Measurements from ENCODE around the gene KLHL22. TPM values are rescaled to one million over a fixed set of nuclear protein-coding genes. Genes with fewer than 3 reads are reported as not detected.

The KLHL22 gene
- total and polyA plus RNA-seq, 2 of the 8 experiments (the other 6 are each of a cell fraction or from before 2014, with no cell fraction given) = 9.4 to 16.2 TPM

GRCh38 chr22:20491346-20491745, 4.2 kb downstream of the KLHL22 start:
- POLR2A ChIA-PET (ENCODE audit: partially characterized antibody) = no interaction called here

More at GRCh38 chr22:20491346-20491745, 4.2 kb downstream of the KLHL22 start:
- Histone ChIP-seq H2BK20ac (ENCODE audit: low read length) (no peak overlapping the region), H2AFZ (ENCODE audit: low read length) (no peak overlapping the region), H3K27me3 (replicated peaks in 1 of 4; ENCODE audit: control insufficient read depth in 3 of 4, extremely low read depth in 1 of 4, insufficient read depth in 3 of 4, low read length in 3 of 4) (peaks cover 0 to 12% (median 10%) of the 10 kb centered on the region in 4 experiments; a peak in 5 of 7 replicates), H2BK120ac (replicated peaks; ENCODE audit: low read depth, low read length) (no peak overlapping the region), H2BK15ac (ENCODE audit: low read length) (no peak overlapping the region), H2BK5ac (ENCODE audit: low read depth, low read length) (no peak overlapping the region), H3K23ac (ENCODE audit: insufficient read length) (no peak overlapping the region), H2AK5ac (ENCODE audit: low read depth, low read length) (no peak overlapping the region), H3K4me2 (ENCODE audit: insufficient read depth in 1 of 2, low read depth in 2 of 2, low read length in 2 of 2) (no peak overlapping the region), H3K4me1 (replicated peaks in 1 of 4; ENCODE audit: control insufficient read depth in 3 of 4, insufficient read depth in 4 of 4, low read length in 3 of 4) (peaks cover 0 to 8% (median 3%) of the 10 kb centered on the region in 4 experiments; a peak in 4 of 7 replicates), H3K23me2 (ENCODE audit: low read depth, low read length) (peaks cover 12% of the 10 kb centered on the region; the same call in 1 of the 2 replicates), H3K79me1 (ENCODE audit: low read depth, low read length) (peaks cover 4% of the 10 kb centered on the region; the same call in 1 of the 2 replicates), H4K91ac (replicated peaks; ENCODE audit: insufficient read length, low read length) (no peak overlapping the region), H3K14ac (ENCODE audit: insufficient read length) (no peak overlapping the region), H3K4ac (replicated peaks; ENCODE audit: insufficient read length, low read depth, low read length) (no peak overlapping the region), H4K5ac (ENCODE audit: insufficient read length, low read depth, low read length) (no peak overlapping the region), H2BK12ac (ENCODE audit: low read depth, low read length) (no peak overlapping the region), H4K20me1 (replicated peaks in 1 of 2; ENCODE audit: control insufficient read depth in 1 of 2, insufficient read depth in 2 of 2, low read length in 2 of 2) (peaks cover 6 to 13% of the 10 kb centered on the region in 2 experiments), H4K8ac (ENCODE audit: extremely low read depth, insufficient read depth, low read length) (no peak overlapping the region), H3K4me3 (ENCODE audit: extremely low read depth in 1 of 4, insufficient read depth in 2 of 4, low read depth in 3 of 4, low read length in 4 of 4) (no peak overlapping the region), H3K9me3 (ENCODE audit: insufficient read depth in 2 of 2, low read depth in 1 of 2, low read length in 1 of 2) (no peaks in the 10 kb centered on the region), H3K36me3 (ENCODE audit: control insufficient read depth in 2 of 4, insufficient read depth in 4 of 4, low read length in 3 of 4) (no peaks in the 10 kb centered on the region), H3K18ac (ENCODE audit: extremely low read depth, low read length) (no peak overlapping the region), H3K9ac (replicated peaks in 1 of 4; ENCODE audit: extremely low read depth in 1 of 4, low read depth in 3 of 4, low read length in 3 of 4) (no peak overlapping the region), H3K27ac (ENCODE audit: low read depth, low read length) (no peak overlapping the region), H3K79me2 (ENCODE audit: control insufficient read depth in 1 of 2, insufficient read depth in 2 of 2, low read length in 2 of 2) (no peaks in the 10 kb centered on the region), H3K56ac (replicated peaks; ENCODE audit: insufficient read length, low read depth, low read length) (no peak overlapping the region)
- WGBS, 2 experiments (ENCODE audit: extremely low coverage in 1 of 2, insufficient coverage in 1 of 2, insufficient read length in 1 of 2, insufficient replicate concordance in 2 of 2, low coverage in 1 of 2, low lambda C conversion rate in 2 of 2, missing lambda C conversion rate in 1 of 2) = 93% methylated on average over 2 of the region's 2 CpGs; no CpG with 5 or more reads in 1 of the 2 experiments
- CTCF ChIA-PET (ENCODE audit: partially characterized antibody) = interaction anchor here (1.2 kb wide), 1 partner anchor 28 kb away, joined by 3 read pairs; no protein-coding TSS in a partner anchor
- TF ChIP-seq BRCA1 (IDR thresholded peaks at IDR 0.05; ENCODE audit: low read depth, low read length) (no peak), KDM4A (IDR thresholded peaks at IDR 0.05; ENCODE audit: low read depth, low read length, severe bottlenecking) (no peak)
- no peak for FAIRE-seq
- DNase-seq (ENCODE audit: low read depth in 1 of 2, low spot score in 2 of 2) = no peak

Data from H1 (cell line).